ENCODE measurements around the gene TIMM17A. TPM values are rescaled to one million over a fixed set of nuclear protein-coding genes. Genes with fewer than 3 reads are reported as not detected.
A peak's percentile ranks its signal among the peaks of the same experiment; 100 is the strongest.

TIMM17A gene
- polyA plus RNA-seq, 1 experiment = 104 TPM

- Histone ChIP-seq H3K4me3 (ENCODE audit: low read depth, low read length) (no peak overlapping the region), H3K27ac (ENCODE audit: low read depth, low read length) (peak overlapping the region; percentile 93), H3K27me3 (ENCODE audit: control insufficient read depth, insufficient read depth, low read length) (no peaks in the 10 kb centered on the region), H3K9me3 (ENCODE audit: control insufficient read depth, insufficient read depth, low read length) (no peaks in the 10 kb centered on the region)
- no peak for TF ChIP-seq CTCF (IDR thresholded peaks at IDR 0.05; ENCODE audit: low read depth, low read length)
- ChIA-PET POLR2A (interaction anchor here (2.8 kb wide), 1 partner anchor 14 kb away, joined by 22 read pairs; no protein-coding TSS in a partner anchor), CTCF (interaction anchor here (1.5 kb wide), 1 partner anchor 23 kb away, joined by 6 read pairs; no protein-coding TSS in a partner anchor)
- no peak for DNase-seq (ENCODE audit: low read depth, low spot score)
Measured at GRCh38 chr1:201918343-201918742, 37.0 kb upstream of the TIMM17A start.

GRCh38 chr1:201921952-201922558 lies 33.2 kb upstream of the TIMM17A start:
- no peak for TF ChIP-seq CTCF (IDR thresholded peaks at IDR 0.05; ENCODE audit: low read depth, low read length)
- no peaks in the 10 kb centered on the region for H3K27me3 ChIP-seq (ENCODE audit: control insufficient read depth, insufficient read depth, low read length)
- CTCF ChIA-PET = no interaction called here
- DNase-seq (ENCODE audit: low read depth, low spot score) = no peak
- H3K4me3 ChIP-seq (ENCODE audit: low read depth, low read length) = no peak overlapping the region
- POLR2A ChIA-PET = no interaction called here
- H3K27ac ChIP-seq (ENCODE audit: low read depth, low read length) = no peak overlapping the region
- H3K9me3 ChIP-seq (ENCODE audit: control insufficient read depth, insufficient read depth, low read length) = no peaks in the 10 kb centered on the region

GRCh38 chr1:201925301-201925567 lies 30.1 kb upstream of the TIMM17A start:
- H3K27ac ChIP-seq (ENCODE audit: low read depth, low read length) = no peak overlapping the region
- no peaks in the 10 kb centered on the region for H3K9me3 ChIP-seq (ENCODE audit: control insufficient read depth, insufficient read depth, low read length)
- H3K27me3 ChIP-seq (ENCODE audit: control insufficient read depth, insufficient read depth, low read length) = no peaks in the 10 kb centered on the region
- no peak for TF ChIP-seq CTCF (IDR thresholded peaks at IDR 0.05; ENCODE audit: low read depth, low read length)
- H3K4me3 ChIP-seq (ENCODE audit: low read depth, low read length) = no peak overlapping the region
- POLR2A ChIA-PET = no interaction called here
- no peak for DNase-seq (ENCODE audit: low read depth, low spot score)
- CTCF ChIA-PET = no interaction called here

GRCh38 chr1:201925981-201926645 lies 29.2 kb upstream of the TIMM17A start:
- Histone ChIP-seq H3K27ac (ENCODE audit: low read depth, low read length) (peak overlapping the region; percentile 65), H3K9me3 (ENCODE audit: control insufficient read depth, insufficient read depth, low read length) (no peaks in the 10 kb centered on the region), H3K27me3 (ENCODE audit: control insufficient read depth, insufficient read depth, low read length) (no peaks in the 10 kb centered on the region), H3K4me3 (ENCODE audit: low read depth, low read length) (no peak overlapping the region)
- CTCF ChIA-PET = no interaction called here
- no peak for TF ChIP-seq CTCF (IDR thresholded peaks at IDR 0.05; ENCODE audit: low read depth, low read length)
- DNase-seq (ENCODE audit: low read depth, low spot score) = no peak
- POLR2A ChIA-PET = interaction anchor here (1.2 kb wide), 1 partner anchor 9 kb away, joined by 4 read pairs; no protein-coding TSS in a partner anchor

GRCh38 chr1:201928266-201928665 lies 27.0 kb upstream of the TIMM17A start:
- CTCF ChIA-PET = interaction anchor here (1.7 kb wide), 1 partner anchor 10 kb away, joined by 4 read pairs; no protein-coding TSS in a partner anchor
- H3K9me3 ChIP-seq (ENCODE audit: control insufficient read depth, insufficient read depth, low read length) = no peaks in the 10 kb centered on the region
- TF ChIP-seq CTCF (IDR thresholded peaks at IDR 0.05; ENCODE audit: low read depth, low read length) = no peak
- H3K27ac ChIP-seq (ENCODE audit: low read depth, low read length) = no peak overlapping the region
- no peaks in the 10 kb centered on the region for H3K27me3 ChIP-seq (ENCODE audit: control insufficient read depth, insufficient read depth, low read length)
- DNase-seq (ENCODE audit: low read depth, low spot score) = no peak
- no peak overlapping the region for H3K4me3 ChIP-seq (ENCODE audit: low read depth, low read length)
- POLR2A ChIA-PET = interaction anchor here (1.5 kb wide), 1 partner anchor 9 kb away, joined by 4 read pairs; no protein-coding TSS in a partner anchor
